GM12872 (cell line): Measurements from ENCODE around the gene FMO4.

Source experiments
- TF ChIP-seq, protein P1 (sequence below): IDR thresholded peaks from 3 replicates; pipeline ENCODE4 v1.5.1; 2011; ENCODE audit warnings: low read depth, mild to moderate bottlenecking, low read length, moderate library complexity; ENCODE audit not compliant: insufficient read depth

FMO4 gene

DNA sequence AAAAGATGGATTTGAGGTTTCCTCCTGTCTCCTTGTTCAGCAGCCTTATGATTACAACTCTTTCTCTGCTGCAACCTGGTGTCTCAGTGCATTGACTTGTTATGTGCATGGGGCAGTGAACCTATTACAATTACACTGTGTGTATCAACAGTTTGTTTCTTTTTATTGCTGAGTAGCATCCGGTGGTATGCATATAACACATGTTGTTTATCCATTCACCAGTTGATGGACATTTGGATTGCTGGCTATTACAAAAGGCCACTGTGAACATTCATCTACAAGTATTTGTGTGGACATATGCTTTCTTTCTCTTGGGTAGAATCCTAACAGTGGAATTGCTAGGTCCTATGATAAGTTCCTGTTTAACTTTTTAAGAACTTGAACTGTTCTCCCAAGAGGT lies 65.9 kb downstream of the FMO4 start:
- TF ChIP-seq, protein P1, sequence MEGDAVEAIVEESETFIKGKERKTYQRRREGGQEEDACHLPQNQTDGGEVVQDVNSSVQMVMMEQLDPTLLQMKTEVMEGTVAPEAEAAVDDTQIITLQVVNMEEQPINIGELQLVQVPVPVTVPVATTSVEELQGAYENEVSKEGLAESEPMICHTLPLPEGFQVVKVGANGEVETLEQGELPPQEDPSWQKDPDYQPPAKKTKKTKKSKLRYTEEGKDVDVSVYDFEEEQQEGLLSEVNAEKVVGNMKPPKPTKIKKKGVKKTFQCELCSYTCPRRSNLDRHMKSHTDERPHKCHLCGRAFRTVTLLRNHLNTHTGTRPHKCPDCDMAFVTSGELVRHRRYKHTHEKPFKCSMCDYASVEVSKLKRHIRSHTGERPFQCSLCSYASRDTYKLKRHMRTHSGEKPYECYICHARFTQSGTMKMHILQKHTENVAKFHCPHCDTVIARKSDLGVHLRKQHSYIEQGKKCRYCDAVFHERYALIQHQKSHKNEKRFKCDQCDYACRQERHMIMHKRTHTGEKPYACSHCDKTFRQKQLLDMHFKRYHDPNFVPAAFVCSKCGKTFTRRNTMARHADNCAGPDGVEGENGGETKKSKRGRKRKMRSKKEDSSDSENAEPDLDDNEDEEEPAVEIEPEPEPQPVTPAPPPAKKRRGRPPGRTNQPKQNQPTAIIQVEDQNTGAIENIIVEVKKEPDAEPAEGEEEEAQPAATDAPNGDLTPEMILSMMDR: no peak

DNA sequence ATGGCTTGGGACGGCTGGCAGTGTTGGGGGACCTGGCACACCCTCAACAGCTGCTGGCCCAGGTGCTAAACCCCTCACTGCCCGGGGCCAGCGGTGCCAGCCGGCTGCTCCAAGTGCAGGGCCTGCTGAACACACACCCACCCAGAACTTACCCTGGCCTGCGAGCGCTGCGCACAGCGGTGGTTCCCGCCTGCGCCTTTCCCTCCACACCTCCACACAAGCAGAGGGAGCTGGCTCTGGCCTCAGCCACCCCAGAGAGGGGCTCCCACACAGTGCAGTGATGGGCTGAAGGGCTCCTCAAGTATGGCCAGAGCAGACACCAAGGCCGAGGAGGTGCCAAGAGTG lies 67.9 kb downstream of the FMO4 start:
- TF ChIP-seq, protein P1: no peak

GRCh38 chr1:171384496-171384895 lies 70.5 kb downstream of the FMO4 start:
- TF ChIP-seq, protein P1: no peak

- TF ChIP-seq, protein P1: no peak
Measured at GRCh38 chr1:171389171-171389570, 75.2 kb downstream of the FMO4 start.
